GM21576 (cell line): ENCODE data around the gene CLIC1.

Experiments
- ATAC-seq: cut with Tn5 transposase; IDR thresholded peaks from one replicate; pipeline ENCODE4 v1.9.1; 2021; ENCODE audit warnings: mild to moderate bottlenecking, moderate library complexity; ENCODE audit not compliant: unreplicated experiment

CLIC1 gene

GRCh38 chr6:31739639-31740396 is 3.5 kb upstream of the CLIC1 start, which contains the start of gene MSH5:
TSS of gene MSH5 (plus strand) at chr6:31740005. CDS start at chr6:31740467, 462 bp downstream.
- ATAC-seq = peak; percentile 63

- ATAC-seq = no peak
These were observed 2.0 kb upstream of the CLIC1 start for GRCh38 chr6:31737991-31738979.

- no peak for ATAC-seq
These were observed 1.1 kb upstream of the CLIC1 start for GRCh38 chr6:31737315-31737990.

GRCh38 chr6:31736768-31737314 is 511 bp upstream of the CLIC1 start:
- ATAC-seq = no peak

GRCh38 chr6:31734821-31735406 is 1.4 kb downstream of the CLIC1 start:
- ATAC-seq = no peak

- no peak for ATAC-seq
These were observed 2.0 kb downstream of the CLIC1 start for GRCh38 chr6:31734247-31734820.

GRCh38 chr6:31733734-31734133 is 2.6 kb downstream of the CLIC1 start:
- no peak for ATAC-seq

GRCh38 chr6:31732029-31732428 is 4.3 kb downstream of the CLIC1 start:
- ATAC-seq = no peak

GRCh38 chr6:31730631-31731086 is 5.7 kb downstream of the CLIC1 start:
- no peak for ATAC-seq

GRCh38 chr6:31729979-31730630 is 6.2 kb downstream of the CLIC1 start:
- peak; percentile 28 for ATAC-seq

GRCh38 chr6:31729515-31729978 is 6.8 kb downstream of the CLIC1 start:
- peak; percentile 40 for ATAC-seq

GRCh38 chr6:31728767-31729514 is 7.4 kb downstream of the CLIC1 start, which contains the start of gene DDAH2:
TSS of gene DDAH2 (minus strand) at chr6:31729299. CDS start at chr6:31729161, 138 bp downstream.
- no peak for ATAC-seq

- ATAC-seq = no peak
These were observed 8.3 kb downstream of the CLIC1 start for GRCh38 chr6:31727717-31728671.

GRCh38 chr6:31727034-31727716 is 9.2 kb downstream of the CLIC1 start:
- ATAC-seq = no peak

GRCh38 chr6:31725502-31726350 is 10.6 kb downstream of the CLIC1 start:
- no peak for ATAC-seq
